GM23338 (cell line): ENCODE data around the gene MRO.

Experiments used
- CREB1 ChIP-seq: fragments of 250-450 bp; sonication (Bioruptor Pico); IDR thresholded peaks from 2 replicates; pipeline ENCODE4 v1.5.0; 2020; ENCODE audit warnings: low read depth, mild to moderate bottlenecking, moderate library complexity
- ETS1 ChIP-seq: IDR thresholded peaks from 2 replicates; pipeline ENCODE4 v1.6.1; 2016; ENCODE audit warnings: antibody characterized with exemption
- EZH2 ChIP-seq: fragments of 200-600 bp; sonication (generic); IDR thresholded peaks from one replicate; pipeline ENCODE4 v1.8.0; 2017; ENCODE audit warnings: antibody characterized with exemption, mild to moderate bottlenecking, low read depth; ENCODE audit not compliant: unreplicated experiment
- EZH2phosphoT487 ChIP-seq: fragments of 200-600 bp; sonication (generic); IDR thresholded peaks from one replicate; pipeline ENCODE4 v1.8.1; 2018; ENCODE audit warnings: antibody characterized with exemption; ENCODE audit not compliant: unreplicated experiment
- JUNB ChIP-seq: IDR thresholded peaks from one replicate; pipeline ENCODE4 v1.6.1; 2016; ENCODE audit warnings: antibody characterized with exemption; ENCODE audit not compliant: unreplicated experiment
- NANOG ChIP-seq: IDR thresholded peaks from 2 replicates; pipeline ENCODE4 v1.6.1; 2016; ENCODE audit warnings: antibody characterized with exemption, borderline replicate concordance
- POLR2AphosphoS5 ChIP-seq: IDR thresholded peaks from 2 replicates; pipeline ENCODE4 v1.6.1; 2016; ENCODE audit warnings: antibody characterized with exemption, low read depth
- STAT1 ChIP-seq: IDR thresholded peaks from one replicate; pipeline ENCODE4 v1.6.1; 2016; ENCODE audit warnings: antibody characterized with exemption; ENCODE audit not compliant: unreplicated experiment
- ZNF114 ChIP-seq: fragments of 250-450 bp; sonication (Bioruptor Pico); IDR thresholded peaks from 2 replicates; pipeline ENCODE4 v1.5.0; 2020; ENCODE audit warnings: mild to moderate bottlenecking, moderate library complexity
- ZNF331 ChIP-seq: fragments of 250-450 bp; sonication (Bioruptor Pico); IDR thresholded peaks from 2 replicates; pipeline ENCODE4 v1.5.0; 2020; ENCODE audit warnings: low read depth, mild to moderate bottlenecking, moderate library complexity
- TF ChIP-seq, protein P1 (sequence below), 2 experiments: fragments of 200-600 bp in 1 of 2; sonication (generic) in 1 of 2; conservative IDR thresholded peaks; 2 replicates each; pipeline versions ENCODE4 v1.5.1 to v1.6.1; 2016 to 2017; ENCODE audit warnings: antibody characterized with exemption in 2 of 2, low read depth in 2 of 2, mild to moderate bottlenecking in 2 of 2, moderate library complexity in 1 of 2
- TF ChIP-seq, protein P2 (sequence below): IDR thresholded peaks from one replicate; pipeline ENCODE4 v1.6.1; 2018; ENCODE audit warnings: antibody characterized with exemption; ENCODE audit not compliant: unreplicated experiment
- TF ChIP-seq, protein P3 (sequence below): fragments of 250-450 bp; sonication (Bioruptor Pico); IDR thresholded peaks from 2 replicates; pipeline ENCODE4 v1.5.0; 2020; ENCODE audit warnings: mild to moderate bottlenecking, moderate library complexity

DNA sequence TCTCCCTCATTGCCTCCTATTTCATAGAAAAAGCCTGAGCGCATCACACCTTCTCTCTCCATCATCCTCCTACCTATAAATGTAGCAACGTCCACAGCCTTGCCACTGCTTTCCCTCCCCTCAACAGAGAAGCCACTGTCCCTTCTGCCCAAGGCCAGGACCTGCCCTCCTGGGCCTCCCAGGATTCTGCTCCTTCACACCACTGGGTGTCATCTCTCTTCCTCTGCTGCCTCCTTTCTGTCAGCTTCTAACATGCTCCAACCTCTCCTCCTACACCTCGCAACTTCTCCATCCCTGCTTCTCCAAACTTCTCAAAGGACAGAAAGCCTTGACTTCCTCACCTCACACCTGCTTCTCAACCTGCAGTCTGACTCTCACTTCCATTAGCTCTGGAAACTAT, 37.9 kb upstream of the MRO start:
- TF ChIP-seq EZH2 (no peak), EZH2phosphoT487 (no peak), POLR2AphosphoS5 (no peak), JUNB (no peak), NANOG (no peak), ZNF331 (CRISPR knock-in tag) (no peak), ZNF114 (CRISPR knock-in tag) (no peak), CREB1 (CRISPR knock-in tag) (no peak), STAT1 (no peak), ETS1 (no peak)
- TF ChIP-seq, protein P1, sequence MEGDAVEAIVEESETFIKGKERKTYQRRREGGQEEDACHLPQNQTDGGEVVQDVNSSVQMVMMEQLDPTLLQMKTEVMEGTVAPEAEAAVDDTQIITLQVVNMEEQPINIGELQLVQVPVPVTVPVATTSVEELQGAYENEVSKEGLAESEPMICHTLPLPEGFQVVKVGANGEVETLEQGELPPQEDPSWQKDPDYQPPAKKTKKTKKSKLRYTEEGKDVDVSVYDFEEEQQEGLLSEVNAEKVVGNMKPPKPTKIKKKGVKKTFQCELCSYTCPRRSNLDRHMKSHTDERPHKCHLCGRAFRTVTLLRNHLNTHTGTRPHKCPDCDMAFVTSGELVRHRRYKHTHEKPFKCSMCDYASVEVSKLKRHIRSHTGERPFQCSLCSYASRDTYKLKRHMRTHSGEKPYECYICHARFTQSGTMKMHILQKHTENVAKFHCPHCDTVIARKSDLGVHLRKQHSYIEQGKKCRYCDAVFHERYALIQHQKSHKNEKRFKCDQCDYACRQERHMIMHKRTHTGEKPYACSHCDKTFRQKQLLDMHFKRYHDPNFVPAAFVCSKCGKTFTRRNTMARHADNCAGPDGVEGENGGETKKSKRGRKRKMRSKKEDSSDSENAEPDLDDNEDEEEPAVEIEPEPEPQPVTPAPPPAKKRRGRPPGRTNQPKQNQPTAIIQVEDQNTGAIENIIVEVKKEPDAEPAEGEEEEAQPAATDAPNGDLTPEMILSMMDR (conservative IDR thresholded peaks at IDR 0.05; ENCODE audit: low read depth in 2 of 2) = peak in 1 of 2 experiments; percentile 44; a peak in 2 of 4 replicates
- TF ChIP-seq, protein P2, sequence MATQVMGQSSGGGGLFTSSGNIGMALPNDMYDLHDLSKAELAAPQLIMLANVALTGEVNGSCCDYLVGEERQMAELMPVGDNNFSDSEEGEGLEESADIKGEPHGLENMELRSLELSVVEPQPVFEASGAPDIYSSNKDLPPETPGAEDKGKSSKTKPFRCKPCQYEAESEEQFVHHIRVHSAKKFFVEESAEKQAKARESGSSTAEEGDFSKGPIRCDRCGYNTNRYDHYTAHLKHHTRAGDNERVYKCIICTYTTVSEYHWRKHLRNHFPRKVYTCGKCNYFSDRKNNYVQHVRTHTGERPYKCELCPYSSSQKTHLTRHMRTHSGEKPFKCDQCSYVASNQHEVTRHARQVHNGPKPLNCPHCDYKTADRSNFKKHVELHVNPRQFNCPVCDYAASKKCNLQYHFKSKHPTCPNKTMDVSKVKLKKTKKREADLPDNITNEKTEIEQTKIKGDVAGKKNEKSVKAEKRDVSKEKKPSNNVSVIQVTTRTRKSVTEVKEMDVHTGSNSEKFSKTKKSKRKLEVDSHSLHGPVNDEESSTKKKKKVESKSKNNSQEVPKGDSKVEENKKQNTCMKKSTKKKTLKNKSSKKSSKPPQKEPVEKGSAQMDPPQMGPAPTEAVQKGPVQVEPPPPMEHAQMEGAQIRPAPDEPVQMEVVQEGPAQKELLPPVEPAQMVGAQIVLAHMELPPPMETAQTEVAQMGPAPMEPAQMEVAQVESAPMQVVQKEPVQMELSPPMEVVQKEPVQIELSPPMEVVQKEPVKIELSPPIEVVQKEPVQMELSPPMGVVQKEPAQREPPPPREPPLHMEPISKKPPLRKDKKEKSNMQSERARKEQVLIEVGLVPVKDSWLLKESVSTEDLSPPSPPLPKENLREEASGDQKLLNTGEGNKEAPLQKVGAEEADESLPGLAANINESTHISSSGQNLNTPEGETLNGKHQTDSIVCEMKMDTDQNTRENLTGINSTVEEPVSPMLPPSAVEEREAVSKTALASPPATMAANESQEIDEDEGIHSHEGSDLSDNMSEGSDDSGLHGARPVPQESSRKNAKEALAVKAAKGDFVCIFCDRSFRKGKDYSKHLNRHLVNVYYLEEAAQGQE = no peak
- TF ChIP-seq, protein P3, sequence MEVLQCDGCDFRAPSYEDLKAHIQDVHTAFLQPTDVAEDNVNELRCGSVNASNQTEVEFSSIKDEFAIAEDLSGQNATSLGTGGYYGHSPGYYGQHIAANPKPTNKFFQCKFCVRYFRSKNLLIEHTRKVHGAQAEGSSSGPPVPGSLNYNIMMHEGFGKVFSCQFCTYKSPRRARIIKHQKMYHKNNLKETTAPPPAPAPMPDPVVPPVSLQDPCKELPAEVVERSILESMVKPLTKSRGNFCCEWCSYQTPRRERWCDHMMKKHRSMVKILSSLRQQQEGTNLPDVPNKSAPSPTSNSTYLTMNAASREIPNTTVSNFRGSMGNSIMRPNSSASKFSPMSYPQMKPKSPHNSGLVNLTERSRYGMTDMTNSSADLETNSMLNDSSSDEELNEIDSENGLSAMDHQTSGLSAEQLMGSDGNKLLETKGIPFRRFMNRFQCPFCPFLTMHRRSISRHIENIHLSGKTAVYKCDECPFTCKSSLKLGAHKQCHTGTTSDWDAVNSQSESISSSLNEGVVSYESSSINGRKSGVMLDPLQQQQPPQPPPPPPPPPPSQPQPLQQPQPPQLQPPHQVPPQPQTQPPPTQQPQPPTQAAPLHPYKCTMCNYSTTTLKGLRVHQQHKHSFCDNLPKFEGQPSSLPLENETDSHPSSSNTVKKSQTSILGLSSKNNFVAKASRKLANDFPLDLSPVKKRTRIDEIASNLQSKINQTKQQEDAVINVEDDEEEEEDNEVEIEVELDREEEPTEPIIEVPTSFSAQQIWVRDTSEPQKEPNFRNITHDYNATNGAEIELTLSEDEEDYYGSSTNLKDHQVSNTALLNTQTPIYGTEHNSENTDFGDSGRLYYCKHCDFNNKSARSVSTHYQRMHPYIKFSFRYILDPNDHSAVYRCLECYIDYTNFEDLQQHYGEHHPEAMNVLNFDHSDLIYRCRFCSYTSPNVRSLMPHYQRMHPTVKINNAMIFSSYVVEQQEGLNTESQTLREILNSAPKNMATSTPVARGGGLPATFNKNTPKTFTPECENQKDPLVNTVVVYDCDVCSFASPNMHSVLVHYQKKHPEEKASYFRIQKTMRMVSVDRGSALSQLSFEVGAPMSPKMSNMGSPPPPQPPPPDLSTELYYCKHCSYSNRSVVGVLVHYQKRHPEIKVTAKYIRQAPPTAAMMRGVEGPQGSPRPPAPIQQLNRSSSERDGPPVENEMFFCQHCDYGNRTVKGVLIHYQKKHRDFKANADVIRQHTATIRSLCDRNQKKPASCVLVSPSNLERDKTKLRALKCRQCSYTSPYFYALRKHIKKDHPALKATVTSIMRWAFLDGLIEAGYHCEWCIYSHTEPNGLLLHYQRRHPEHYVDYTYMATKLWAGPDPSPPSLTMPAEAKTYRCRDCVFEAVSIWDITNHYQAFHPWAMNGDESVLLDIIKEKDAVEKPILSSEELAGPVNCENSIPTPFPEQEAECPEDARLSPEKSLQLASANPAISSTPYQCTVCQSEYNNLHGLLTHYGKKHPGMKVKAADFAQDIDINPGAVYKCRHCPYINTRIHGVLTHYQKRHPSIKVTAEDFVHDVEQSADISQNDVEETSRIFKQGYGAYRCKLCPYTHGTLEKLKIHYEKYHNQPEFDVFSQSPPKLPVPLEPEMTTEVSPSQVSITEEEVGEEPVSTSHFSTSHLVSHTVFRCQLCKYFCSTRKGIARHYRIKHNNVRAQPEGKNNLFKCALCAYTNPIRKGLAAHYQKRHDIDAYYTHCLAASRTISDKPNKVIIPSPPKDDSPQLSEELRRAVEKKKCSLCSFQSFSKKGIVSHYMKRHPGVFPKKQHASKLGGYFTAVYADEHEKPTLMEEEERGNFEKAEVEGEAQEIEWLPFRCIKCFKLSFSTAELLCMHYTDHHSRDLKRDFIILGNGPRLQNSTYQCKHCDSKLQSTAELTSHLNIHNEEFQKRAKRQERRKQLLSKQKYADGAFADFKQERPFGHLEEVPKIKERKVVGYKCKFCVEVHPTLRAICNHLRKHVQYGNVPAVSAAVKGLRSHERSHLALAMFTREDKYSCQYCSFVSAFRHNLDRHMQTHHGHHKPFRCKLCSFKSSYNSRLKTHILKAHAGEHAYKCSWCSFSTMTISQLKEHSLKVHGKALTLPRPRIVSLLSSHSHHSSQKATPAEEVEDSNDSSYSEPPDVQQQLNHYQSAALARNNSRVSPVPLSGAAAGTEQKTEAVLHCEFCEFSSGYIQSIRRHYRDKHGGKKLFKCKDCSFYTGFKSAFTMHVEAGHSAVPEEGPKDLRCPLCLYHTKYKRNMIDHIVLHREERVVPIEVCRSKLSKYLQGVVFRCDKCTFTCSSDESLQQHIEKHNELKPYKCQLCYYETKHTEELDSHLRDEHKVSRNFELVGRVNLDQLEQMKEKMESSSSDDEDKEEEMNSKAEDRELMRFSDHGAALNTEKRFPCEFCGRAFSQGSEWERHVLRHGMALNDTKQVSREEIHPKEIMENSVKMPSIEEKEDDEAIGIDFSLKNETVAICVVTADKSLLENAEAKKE (CRISPR knock-in tag) = no peak
